C1 segment of cervical spinal cord (tissue), 14 donors: ENCODE results near the gene FYCO1.

Source experiments
- DNase-seq, 14 donors: peaks; one replicate each; lab custom pipeline; 2025; lab: John Stamatoyannopoulos, UW

Gene FYCO1

GRCh38 chr3:45965253-45965652 lies 30.4 kb downstream of the FYCO1 start:
- no peak for DNase-seq

GRCh38 chr3:45964139-45964538 lies 31.5 kb downstream of the FYCO1 start:
- DNase-seq = no peak

DNA sequence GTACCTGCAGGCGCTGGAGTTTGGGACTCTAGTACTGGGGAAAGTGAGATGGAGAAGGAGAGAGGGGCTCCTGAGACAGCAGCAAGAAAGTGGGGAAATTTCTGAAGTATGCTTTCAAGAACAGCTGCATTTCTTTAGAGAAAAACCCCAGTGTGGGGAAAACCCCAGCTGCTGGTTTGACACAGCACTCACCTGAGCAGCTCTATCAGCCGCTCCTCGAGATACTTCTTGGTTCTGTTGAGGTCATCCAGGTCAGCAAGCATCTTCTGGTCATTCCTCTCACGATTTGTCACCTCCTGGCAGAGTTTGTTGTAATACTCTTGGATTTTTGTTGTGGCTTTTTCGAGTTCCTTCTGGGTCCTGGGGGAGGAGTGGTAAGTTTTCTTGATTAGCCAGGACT lies 33.6 kb downstream of the FYCO1 start:
- DNase-seq = no peak

GRCh38 chr3:45960289-45960688 lies 35.3 kb downstream of the FYCO1 start:
- no peak for DNase-seq

- DNase-seq = no peak
These were observed 36.4 kb downstream of the FYCO1 start for GRCh38 chr3:45959201-45959600.

- peak in 3 of 14 donors; percentile 4 to 17 (median 5) for DNase-seq
These were observed 37.3 kb downstream of the FYCO1 start for GRCh38 chr3:45958321-45958791.

DNA sequence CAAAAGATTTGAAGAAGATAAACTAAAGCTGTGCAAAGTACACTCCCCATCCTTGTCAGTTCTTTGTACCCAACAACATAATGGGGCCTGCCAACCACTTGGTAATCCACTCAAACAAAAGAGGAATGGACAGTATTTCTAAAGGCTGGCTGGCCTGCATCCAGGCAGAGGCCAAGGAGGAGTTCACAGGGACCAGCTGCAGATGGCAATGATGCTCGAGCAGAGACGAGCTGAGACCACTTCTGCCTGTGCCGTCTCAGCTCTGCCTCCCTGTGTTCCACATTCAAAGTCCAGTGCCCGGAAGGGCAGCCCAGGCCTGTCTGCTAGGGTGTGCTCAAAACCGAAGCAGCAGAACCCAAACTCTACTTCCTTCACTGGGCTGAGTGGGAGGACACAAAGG lies 38.0 kb downstream of the FYCO1 start:
- peak in 8 of 14 donors; percentile 12 to 68 (median 38) for DNase-seq

DNA sequence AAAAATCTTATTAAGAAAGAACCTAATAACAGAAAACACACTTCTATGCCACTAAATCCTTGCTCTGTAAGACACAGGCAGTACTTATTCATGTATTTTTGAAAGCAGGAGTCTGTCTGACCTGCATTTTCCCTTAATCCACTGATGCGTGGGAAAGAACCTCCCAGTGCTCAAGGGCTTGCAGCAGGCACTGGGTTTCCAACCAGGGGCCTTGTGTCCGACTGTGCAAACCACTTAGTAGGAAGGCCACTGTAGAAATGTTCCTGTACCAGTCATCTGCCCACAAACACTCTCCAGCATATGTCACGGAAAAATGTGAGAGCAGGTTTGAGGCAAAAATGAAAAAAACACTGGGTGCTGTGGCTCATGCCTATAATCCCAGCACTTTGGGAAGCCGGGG lies 39.9 kb downstream of the FYCO1 start:
- no peak for DNase-seq

DNA sequence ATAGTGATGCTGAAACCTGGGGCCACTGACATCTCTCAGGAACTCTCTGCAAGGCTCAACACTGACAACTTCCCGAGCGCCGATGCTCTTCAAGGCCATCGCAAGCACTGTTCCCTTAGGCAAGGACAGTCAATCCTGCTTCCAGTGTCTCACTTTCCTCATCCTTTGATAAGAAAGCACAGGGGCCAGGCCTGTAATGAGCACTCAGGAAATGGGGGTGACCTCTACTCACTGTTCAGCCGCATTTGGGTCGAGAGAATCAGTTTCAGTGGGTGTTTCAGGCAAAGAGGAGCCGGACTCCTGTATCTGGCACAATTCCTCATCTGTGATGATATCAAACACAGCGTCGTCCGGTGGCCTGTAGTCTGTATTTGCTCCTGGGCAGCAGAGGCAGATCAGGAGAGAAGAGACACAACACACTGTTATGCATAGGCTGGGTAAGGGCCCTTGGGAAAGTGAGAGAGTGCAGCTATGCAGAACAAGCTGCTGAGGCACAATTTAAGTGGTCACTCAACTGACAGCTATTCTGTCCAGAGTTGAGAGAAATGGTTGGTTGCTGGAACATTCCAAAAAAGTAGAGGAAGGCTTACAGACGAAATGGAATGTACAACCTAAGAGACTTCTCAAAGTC lies 40.5 kb downstream of the FYCO1 start:
- DNase-seq = no peak

- no peak for DNase-seq
These were observed 41.3 kb downstream of the FYCO1 start for GRCh38 chr3:45954306-45954705.

- DNase-seq = no peak
These were observed 42.1 kb downstream of the FYCO1 start for GRCh38 chr3:45953536-45953935.

GRCh38 chr3:45952456-45952855 lies 43.2 kb downstream of the FYCO1 start:
- no peak for DNase-seq

DNA sequence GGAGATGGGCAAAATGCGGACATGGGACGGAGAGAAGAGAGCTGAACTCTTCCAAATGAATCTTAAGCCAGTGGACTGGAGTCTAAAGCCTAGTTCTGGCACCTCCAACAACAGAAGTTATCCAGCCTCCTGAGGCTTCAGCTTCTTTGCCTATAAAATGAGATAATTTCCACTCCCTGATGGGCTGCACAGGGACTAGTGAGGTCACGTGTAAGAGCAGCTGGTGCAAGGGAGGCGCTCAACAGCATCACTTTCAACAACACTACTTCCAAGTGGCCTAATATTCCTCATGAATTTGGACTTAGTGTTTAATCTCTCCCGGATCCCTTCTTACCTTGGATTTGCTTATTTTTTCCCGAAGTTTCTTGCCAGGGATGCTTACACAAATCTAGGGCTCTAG lies 43.7 kb downstream of the FYCO1 start:
- DNase-seq = no peak

DNA sequence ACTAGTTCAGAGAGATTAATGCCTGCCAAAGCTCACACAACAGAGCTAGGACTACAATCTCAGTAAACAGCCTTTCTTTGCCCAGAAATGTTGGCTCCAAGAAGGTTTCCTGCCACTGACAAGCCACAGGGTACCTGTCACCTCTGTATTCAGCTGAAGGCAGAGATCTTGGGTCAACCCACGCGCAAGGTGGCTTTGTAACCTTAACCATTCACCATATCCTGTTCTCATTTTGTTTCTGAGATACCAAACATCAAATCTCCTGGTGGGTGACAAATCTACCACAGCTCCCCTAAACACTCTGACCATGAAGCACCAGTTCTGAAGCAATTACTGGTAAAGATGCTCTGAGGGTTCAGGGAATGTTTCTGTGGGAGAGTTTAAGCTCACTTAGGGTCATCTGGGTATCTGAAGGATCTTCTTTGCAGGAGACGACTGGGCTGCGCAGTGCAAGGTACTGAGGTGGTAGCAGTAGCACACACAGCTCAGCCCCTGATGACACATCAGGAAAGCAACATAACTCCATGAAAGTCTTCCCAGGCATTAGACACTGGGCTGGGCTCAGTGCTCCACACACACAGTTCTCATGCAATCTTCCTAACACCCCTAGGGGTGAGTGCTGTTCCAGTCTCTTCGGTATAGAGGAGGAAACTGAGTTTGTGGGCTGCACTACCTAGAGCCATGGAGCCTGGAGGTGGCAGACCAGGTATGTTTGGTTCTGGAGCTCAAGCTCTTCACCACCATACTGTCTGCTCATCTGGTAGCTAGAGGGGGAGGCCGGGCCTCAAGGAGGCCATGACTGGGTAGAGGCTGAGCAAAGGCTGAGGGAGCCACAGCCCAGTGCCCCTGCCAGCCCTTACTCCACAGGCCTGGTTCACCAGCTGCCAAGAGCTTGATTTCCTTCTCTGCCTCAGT lies 44.7 kb downstream of the FYCO1 start:
- DNase-seq = no peak

GRCh38 chr3:45950131-45950530 lies 45.5 kb downstream of the FYCO1 start:
- DNase-seq = no peak

- DNase-seq = no peak
These were observed 46.2 kb downstream of the FYCO1 start for GRCh38 chr3:45949432-45949831.

DNA sequence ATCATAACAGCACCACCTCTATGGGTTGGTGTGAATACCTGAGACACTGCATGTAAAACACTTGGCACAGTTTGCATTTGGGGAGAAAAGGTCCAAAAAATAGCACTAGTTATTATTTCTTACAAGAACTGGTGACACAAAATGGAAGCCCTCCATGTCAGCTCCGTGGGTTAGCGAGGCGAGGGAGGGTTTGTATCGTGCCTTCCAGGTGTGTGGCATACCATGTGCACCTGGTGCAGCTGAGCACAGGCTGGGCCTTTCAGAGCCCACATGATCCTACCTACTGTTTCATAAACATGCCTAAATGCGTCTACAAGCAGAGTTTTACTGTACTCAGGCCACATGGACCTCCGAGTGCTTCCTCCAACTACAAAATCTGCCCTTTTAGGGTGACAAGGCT lies 46.7 kb downstream of the FYCO1 start:
- no peak for DNase-seq

- DNase-seq = no peak
These were observed 47.3 kb downstream of the FYCO1 start for GRCh38 chr3:45948311-45948781.

DNA sequence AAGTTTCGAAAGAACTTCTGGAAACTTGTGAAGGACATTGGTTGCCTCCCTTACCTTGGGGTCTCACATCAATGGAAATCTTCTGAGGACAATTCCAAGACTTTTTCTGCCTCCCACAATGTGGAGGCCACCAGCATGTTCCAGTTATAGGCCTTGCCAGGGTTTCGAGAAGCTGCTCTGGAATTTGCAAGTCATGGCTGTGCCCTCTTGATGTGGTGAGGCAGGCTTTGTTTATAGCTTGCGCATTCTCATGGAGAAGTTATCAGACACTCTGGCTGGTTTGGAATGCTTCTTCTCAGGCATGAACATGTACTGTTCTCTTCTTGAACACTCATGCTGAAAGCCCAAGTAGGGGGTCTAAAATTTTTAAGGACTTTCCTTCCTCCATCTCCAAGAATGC lies 48.3 kb downstream of the FYCO1 start:
- DNase-seq = no peak

- DNase-seq = no peak
These were observed 48.7 kb downstream of the FYCO1 start for GRCh38 chr3:45946875-45947274.

DNA sequence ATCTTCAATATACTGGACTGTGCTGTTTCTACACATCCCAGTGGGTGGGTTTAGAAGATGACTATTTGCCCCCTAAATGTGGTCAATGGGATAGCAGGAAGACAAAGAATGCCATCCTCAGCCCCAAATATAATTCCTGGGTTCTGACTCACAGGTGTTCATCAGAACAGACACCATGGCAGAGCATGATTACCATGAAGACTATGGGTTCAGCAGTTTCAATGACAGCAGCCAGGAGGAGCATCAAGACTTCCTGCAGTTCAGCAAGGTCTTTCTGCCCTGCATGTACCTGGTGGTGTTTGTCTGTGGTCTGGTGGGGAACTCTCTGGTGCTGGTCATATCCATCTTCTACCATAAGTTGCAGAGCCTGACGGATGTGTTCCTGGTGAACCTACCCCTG lies 49.3 kb downstream of the FYCO1 start:
- no peak for DNase-seq

- DNase-seq = no peak
These were observed 50.6 kb downstream of the FYCO1 start for GRCh38 chr3:45944830-45945620.
